Heart left ventricle (tissue), 16 donors: Measurements from ENCODE around the gene SUPT5H. TPM values are rescaled to one million over a fixed set of nuclear protein-coding genes. Genes with fewer than 3 reads are reported as not detected.
A peak's percentile ranks its signal among the peaks of the same experiment; 100 is the strongest.

ENCODE experiments used
- ATAC-seq, 4 donors: fragments of 200-7000 bp; cut with Tn5 transposase; one replicate each; pipeline ENCODE4 v1.9.1; 2020 to 2022; ENCODE audit warnings: moderate library complexity in 4 of 4, mild to moderate bottlenecking in 3 of 4, moderate number of reproducible peaks in 1 of 4
- DNase-seq, 5 donors: peaks; one replicate each; pipeline ENCODE4 v3.0.0-alpha.2; 2020
- H3K27ac ChIP-seq, 12 donors: fragments of 200-600 bp; sonication (generic) in 4 of 12; one replicate each; pipeline versions ENCODE4 v1.5.0 to v1.8.0; 2016 to 2022; ENCODE audit warnings: mild to moderate bottlenecking in 2 of 12
- H3K27me3 ChIP-seq, 9 donors: fragments of 200-600 bp; sonication (generic) in 2 of 9; one replicate each; pipeline versions ENCODE4 v1.5.1 to v1.8.0; 2016 to 2022; ENCODE audit warnings: mild to moderate bottlenecking in 3 of 9
- H3K36me3 ChIP-seq, 9 donors: fragments of 200-600 bp; sonication (generic) in 2 of 9; one replicate each; pipeline versions ENCODE4 v1.5.0 to v1.8.0; 2018 to 2022; ENCODE audit warnings: mild to moderate bottlenecking in 2 of 9
- H3K4me1 ChIP-seq, 12 donors: fragments of 200-600 bp; sonication (generic) in 4 of 12; one replicate each; pipeline versions ENCODE4 v1.5.0 to v1.8.0; 2016 to 2022; ENCODE audit warnings: mild to moderate bottlenecking in 3 of 12
- H3K4me3 ChIP-seq, 12 donors: fragments of 200-600 bp; sonication (generic) in 4 of 12; one replicate each; pipeline versions ENCODE4 v1.5.0 to v1.8.0; 2017 to 2022; ENCODE audit warnings: mild to moderate bottlenecking in 9 of 12, moderate library complexity in 4 of 12
- H3K9me3 ChIP-seq, 12 donors: fragments of 200-600 bp; sonication (generic) in 4 of 12; one replicate each; pipeline versions ENCODE4 v1.5.0 to v1.8.0; 2016 to 2022; ENCODE audit warnings: mild to moderate bottlenecking in 1 of 12
- CTCF ChIP-seq, 12 donors: fragments of 200-600 bp; sonication (generic) in 4 of 12; IDR thresholded peaks; one replicate each; pipeline versions ENCODE4 v1.5.0 to v1.8.0; 2018 to 2022; ENCODE audit warnings: antibody characterized with exemption in 12 of 12, mild to moderate bottlenecking in 5 of 12
- POLR2A ChIP-seq, 2 donors: fragments of 450-650 bp; IDR thresholded peaks; one replicate each; pipeline ENCODE4 v1.6.1; 2017; ENCODE audit warnings: antibody characterized with exemption in 2 of 2, mild to moderate bottlenecking in 2 of 2, moderate library complexity in 2 of 2
- WGBS, 4 donors: extraction: QIAGEN DNeasy Blood & Tissue Kit in 2 of 4; methylation state at CpG; one replicate each; pipeline versions ENCODE4 v1.1.5 to v1.1.7; 2013 to 2018; 5-methylcytosine and 5-hydroxymethylcytosine counted together
- intact Hi-C, 10 donors: fragments of 100-400 bp; cut with DNase I; formaldehyde crosslinking; loops; one replicate each; pipeline versions ENCODE4 v1.11.1 to v1.14.2; 2022
- polyA plus RNA-seq, 2 donors: library from polyadenylated mRNA; stranded (reverse); fragments of 200-250 nt; gene quantifications; one replicate each; pipeline ENCODE4 v1.2.3, GENCODE V29; 2013
- total RNA-seq, 9 donors: library from RNA; depleted of rRNA in 2 of 9; stranded (reverse); fragments of >200 nt in 2 of 9; fragmentation: NEBNext Ultra II Directional in 3 of 9; extraction: Animal tissue kit (Norgen Biotek cat#: 25700) in 3 of 9; gene quantifications; one replicate each; pipeline versions ENCODE4 v1.1.0 to v1.2.4, GENCODE V29; 2016 to 2023
- donor health status: ischemic (EF 13 %, LVEDD 7.1; RV severe dilation, severe dysfunction).
- donor health status: healthy with polysubstance abuse.
- donor health status: DM: no; HTN: yes; CAD: no.
- donor health status: DM: no; HTN: no; CAD: no.
- donor health status: ischemic (EF 25% LVEDD 6.9; RV normal size, moderate dysfunction).
- donor health status: ischemic (EF 25% LVEDD 5.7; RV mildly dilated, moderate dysfunction).
- donor health status: healthy.
- donor health status: DM: yes; HTN: yes; CAD: no.
- donor health status: ischemic (EF 35%, LVEDD 5.7; RV mildly dilated, moderate dysfunction).
- donor health status: nonischemic (EF 11% LVEDD 7.7; RV severe dilation, severe dysfunction).
- donor health status: DM: yes; HTN: yes; CAD: no.
- donor health status: PGD.
- donor health status: ischemic (EF 29% LVEDD 5.4; RV normal size, mild dysfunction).
- donor health status: nonischemic (EF 23%, LVEDD 6.1; RV moderate dilation, normal function).

The SUPT5H gene
- total and polyA plus RNA-seq, 11 donors: 63.8 to 113 (median 81.7) TPM

DNA sequence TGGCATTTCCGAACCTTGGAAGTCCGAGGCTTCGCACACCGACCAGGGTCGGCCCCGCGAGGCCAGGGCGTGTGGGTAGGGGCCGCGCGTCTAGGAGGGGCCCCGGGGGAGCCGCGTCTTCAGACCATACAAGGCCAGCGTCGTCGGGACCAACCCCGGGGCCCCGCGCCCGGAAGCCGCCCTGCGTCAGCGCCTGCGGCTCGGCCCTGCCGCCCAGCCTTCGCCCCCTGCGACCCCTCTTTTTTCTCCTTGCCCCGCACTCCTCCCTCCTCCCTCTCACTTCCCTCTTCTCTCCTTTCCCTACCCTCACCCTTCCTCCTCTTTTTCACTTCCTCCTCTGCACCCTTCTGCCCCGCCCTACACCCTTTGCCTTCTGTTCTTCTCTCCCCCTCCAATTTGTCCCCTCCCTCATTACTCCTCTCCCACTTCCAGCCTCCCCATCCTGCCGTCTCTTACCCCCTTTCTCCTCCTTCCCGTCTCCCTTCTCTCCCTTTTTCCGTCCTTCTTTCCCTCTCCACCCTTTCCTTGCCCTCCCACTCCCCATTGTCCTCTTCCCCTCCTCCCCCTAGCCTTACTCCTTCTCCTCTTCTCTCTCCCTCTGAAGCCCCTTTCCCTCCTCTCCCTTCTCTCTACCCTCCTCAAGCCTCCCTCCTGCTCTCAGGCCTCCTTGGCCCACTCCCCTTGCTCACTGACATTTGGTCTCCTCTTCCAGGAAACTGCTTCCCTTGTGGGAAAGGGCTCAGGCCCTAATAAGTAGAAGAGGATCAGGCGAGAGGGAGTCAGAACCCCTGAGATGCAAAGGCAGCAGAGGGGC, 35.2 kb upstream of the SUPT5H start:
- peaks cover 3 to 26% (median 14%) of the 10 kb centered on the region in 9 donors for H3K36me3 ChIP-seq
- 3 to 5% (median 4%) methylated on average over 26 to 35 of the region's 35 CpGs for WGBS, 4 donors
- intact Hi-C loops: loop anchor here in 5 of 10 donors (1.0 to 10.0 kb wide), 6 partner anchors 8 to 288 kb away; partner anchors contain the start of genes PAK4 (in 2 of the 5), EID2B (in 1 of the 5) and SAMD4B (in 1 of the 5)
- peak in 3 of 4 donors; percentile 27 to 37 (median 32) for ATAC-seq
- no peaks in the 10 kb centered on the region for H3K9me3 ChIP-seq
- peak overlapping the region; percentile 59 to 100 (median 96) for H3K4me3 ChIP-seq
- DNase-seq: peak; percentile 86 to 93 (median 89)
- peaks cover 0 to 5% (median 0%) of the 10 kb centered on the region in 9 donors for H3K27me3 ChIP-seq
- H3K27ac ChIP-seq: peak overlapping the region; percentile 94 to 100 (median 99)
- peaks cover 7 to 58% (median 35%) of the 10 kb centered on the region in 12 donors for H3K4me1 ChIP-seq
- TF ChIP-seq CTCF (IDR thresholded peaks at IDR 0.05) (no peak), POLR2A (IDR thresholded peaks at IDR 0.05) (peak in 1 of 2 donors; percentile 52)

GRCh38 chr19:39410831-39411080, 34.6 kb upstream of the SUPT5H start:
- ATAC-seq (no peak), DNase-seq (no peak)
- intact Hi-C loops: loop anchor here in 6 of 10 donors (1.0 to 10.0 kb wide), 8 partner anchors 8 to 288 kb away; partner anchors contain the start of genes PAK4 (in 2 of the 6), EID2B (in 1 of the 6) and SAMD4B (in 1 of the 6)
- no peak for TF ChIP-seq POLR2A (IDR thresholded peaks at IDR 0.05)
- no peak for TF ChIP-seq CTCF (IDR thresholded peaks at IDR 0.05)
- Histone ChIP-seq H3K9me3 (no peaks in the 10 kb centered on the region), H3K4me1 (peaks cover 7 to 58% (median 35%) of the 10 kb centered on the region in 12 donors), H3K27me3 (peaks cover 0 to 5% (median 0%) of the 10 kb centered on the region in 9 donors), H3K27ac (peak overlapping the region; percentile 94 to 100 (median 99)), H3K36me3 (peaks cover 3 to 26% (median 15%) of the 10 kb centered on the region in 9 donors), H3K4me3 (peak overlapping the region in 10 of 12 donors; percentile 80 to 100 (median 97))
- 50 to 83% (median 62%) methylated on average over 1 of the region's 1 CpG for WGBS, 4 donors

DNA sequence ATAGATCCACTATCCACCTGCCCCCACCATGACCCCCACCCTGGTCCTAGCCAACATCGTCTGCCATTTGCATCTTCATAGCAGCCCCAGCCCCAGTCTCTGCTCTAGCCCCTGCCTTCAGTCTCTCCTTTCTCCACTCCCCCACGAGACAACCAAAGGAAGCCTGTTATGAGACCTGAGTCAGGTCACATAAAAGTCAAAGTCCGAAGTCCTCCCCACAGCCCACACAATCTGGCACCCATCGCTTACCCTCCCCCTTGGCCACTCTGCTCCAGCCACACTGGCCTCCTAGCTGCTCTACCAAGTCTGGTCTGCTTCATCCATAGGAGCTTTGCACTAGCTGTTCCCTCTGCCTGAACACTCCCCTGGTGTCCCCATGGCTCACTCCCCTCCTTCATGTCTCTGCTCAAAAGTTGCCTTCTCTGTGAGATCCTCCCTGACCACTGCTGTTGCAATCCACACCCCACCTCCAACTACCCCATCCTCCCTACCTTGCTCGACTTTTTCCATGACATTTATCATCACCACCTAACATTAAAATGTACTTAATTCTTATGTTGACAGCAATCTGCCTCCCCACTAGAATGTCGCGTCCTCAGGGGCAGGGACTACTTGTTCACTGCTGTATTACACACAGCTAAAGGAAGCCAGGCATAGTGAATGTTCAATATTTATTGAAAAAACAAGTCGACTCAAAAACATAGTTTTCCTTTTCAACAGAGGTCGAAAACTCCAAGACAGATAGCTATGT, 34.1 kb upstream of the SUPT5H start:
- peaks cover 3 to 26% (median 19%) of the 10 kb centered on the region in 9 donors for H3K36me3 ChIP-seq
- intact Hi-C loops: loop anchor here in 6 of 10 donors (1.0 to 10.0 kb wide), 8 partner anchors 9 to 289 kb away; partner anchors contain the start of genes PAK4 (in 2 of the 6), EID2B (in 1 of the 6) and SAMD4B (in 1 of the 6)
- H3K9me3 ChIP-seq: no peaks in the 10 kb centered on the region
- ATAC-seq (no peak), DNase-seq (peak in 2 of 5 donors; percentile 62 to 68)
- TF ChIP-seq CTCF (IDR thresholded peaks at IDR 0.05) (no peak), POLR2A (IDR thresholded peaks at IDR 0.05) (no peak)
- H3K4me1 ChIP-seq: peaks cover 7 to 58% (median 35%) of the 10 kb centered on the region in 12 donors
- 15 to 26% (median 19%) methylated on average over 9 of the region's 9 CpGs for WGBS, 4 donors
- H3K27ac ChIP-seq: peak overlapping the region; percentile 94 to 100 (median 99)
- peak overlapping the region in 9 of 12 donors; percentile 79 to 100 (median 95) for H3K4me3 ChIP-seq
- peaks cover 0 to 5% (median 0%) of the 10 kb centered on the region in 9 donors for H3K27me3 ChIP-seq
